ENCODE results near the gene CLEC4M.

DNA sequence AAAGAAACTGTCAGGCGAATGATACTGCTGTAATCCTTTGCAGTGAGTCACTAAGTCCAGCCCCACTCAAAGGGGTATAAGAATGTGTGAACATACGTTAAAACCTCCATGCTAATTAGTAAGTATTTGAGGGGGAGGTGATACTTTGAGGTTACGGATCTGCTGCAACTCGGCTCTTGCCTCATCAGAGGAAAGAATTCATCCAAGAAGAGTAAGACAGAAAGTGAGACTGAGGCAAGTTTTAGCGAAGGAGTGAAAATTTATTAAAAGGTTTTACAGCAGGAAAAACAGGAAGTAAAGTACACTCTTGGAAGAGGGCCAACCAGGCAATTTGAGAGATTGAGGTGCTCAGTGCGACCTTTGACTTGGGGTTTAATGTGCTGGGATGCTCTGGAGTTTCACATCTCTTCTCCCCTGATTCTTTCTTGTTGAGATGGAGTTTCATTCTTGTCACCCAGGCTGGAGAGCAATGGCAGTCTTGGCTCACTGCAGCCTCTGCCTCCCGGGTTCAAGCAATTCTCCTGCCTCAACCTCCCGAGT is 9.8 kb downstream of the CLEC4M start:
- TF ChIP-seq CTCF (IDR thresholded peaks at IDR 0.05; ENCODE audit: control extremely low read depth in 1 of 3, insufficient read depth in 1 of 3, low read depth in 1 of 3, low read length in 3 of 3) = no peak
- TF ChIP-seq POLR2A (IDR thresholded peaks at IDR 0.05; ENCODE audit: control extremely low read depth in 1 of 2, low read depth in 2 of 2, low read length in 2 of 2) = no peak
- TF ChIP-seq RFX5 (IDR thresholded peaks at IDR 0.05; ENCODE audit: borderline replicate concordance, low read depth, low read length) = no peak
- TF ChIP-seq KDM1A (IDR thresholded peaks at IDR 0.05; ENCODE audit: borderline replicate concordance, low read length) = no peak
- TF ChIP-seq TAF1 (IDR thresholded peaks at IDR 0.05; ENCODE audit: low read depth, low read length) = no peak
- TF ChIP-seq CHD2 (IDR thresholded peaks at IDR 0.05; ENCODE audit: low read length) = no peak

Data from H1 (cell line).